Heart left ventricle (tissue), 16 donors: Measurements from ENCODE around the gene TAOK1. TPM values are rescaled to one million over a fixed set of nuclear protein-coding genes. Genes with fewer than 3 reads are reported as not detected.

Experiments
- ATAC-seq, 4 donors: fragments of 200-7000 bp; cut with Tn5 transposase; one replicate each; pipeline ENCODE4 v1.9.1; 2020 to 2022; ENCODE audit warnings: moderate library complexity in 4 of 4, mild to moderate bottlenecking in 3 of 4, moderate number of reproducible peaks in 1 of 4
- DNase-seq, 5 donors: peaks; one replicate each; pipeline ENCODE4 v3.0.0-alpha.2; 2020
- H3K27ac ChIP-seq, 12 donors: fragments of 200-600 bp; sonication (generic) in 4 of 12; one replicate each; pipeline versions ENCODE4 v1.5.0 to v1.8.0; 2016 to 2022; ENCODE audit warnings: mild to moderate bottlenecking in 2 of 12
- H3K27me3 ChIP-seq, 9 donors: fragments of 200-600 bp; sonication (generic) in 2 of 9; one replicate each; pipeline versions ENCODE4 v1.5.1 to v1.8.0; 2016 to 2022; ENCODE audit warnings: mild to moderate bottlenecking in 3 of 9
- H3K36me3 ChIP-seq, 9 donors: fragments of 200-600 bp; sonication (generic) in 2 of 9; one replicate each; pipeline versions ENCODE4 v1.5.0 to v1.8.0; 2018 to 2022; ENCODE audit warnings: mild to moderate bottlenecking in 2 of 9
- H3K4me1 ChIP-seq, 12 donors: fragments of 200-600 bp; sonication (generic) in 4 of 12; one replicate each; pipeline versions ENCODE4 v1.5.0 to v1.8.0; 2016 to 2022; ENCODE audit warnings: mild to moderate bottlenecking in 3 of 12
- H3K4me3 ChIP-seq, 12 donors: fragments of 200-600 bp; sonication (generic) in 4 of 12; one replicate each; pipeline versions ENCODE4 v1.5.0 to v1.8.0; 2017 to 2022; ENCODE audit warnings: mild to moderate bottlenecking in 9 of 12, moderate library complexity in 4 of 12
- H3K9me3 ChIP-seq, 12 donors: fragments of 200-600 bp; sonication (generic) in 4 of 12; one replicate each; pipeline versions ENCODE4 v1.5.0 to v1.8.0; 2016 to 2022; ENCODE audit warnings: mild to moderate bottlenecking in 1 of 12
- CTCF ChIP-seq, 12 donors: fragments of 200-600 bp; sonication (generic) in 4 of 12; IDR thresholded peaks; one replicate each; pipeline versions ENCODE4 v1.5.0 to v1.8.0; 2018 to 2022; ENCODE audit warnings: antibody characterized with exemption in 12 of 12, mild to moderate bottlenecking in 5 of 12
- POLR2A ChIP-seq, 2 donors: fragments of 450-650 bp; IDR thresholded peaks; one replicate each; pipeline ENCODE4 v1.6.1; 2017; ENCODE audit warnings: antibody characterized with exemption in 2 of 2, mild to moderate bottlenecking in 2 of 2, moderate library complexity in 2 of 2
- WGBS, 4 donors: extraction: QIAGEN DNeasy Blood & Tissue Kit in 2 of 4; methylation state at CpG; one replicate each; pipeline versions ENCODE4 v1.1.5 to v1.1.7; 2013 to 2018; 5-methylcytosine and 5-hydroxymethylcytosine counted together
- intact Hi-C, 10 donors: fragments of 100-400 bp; cut with DNase I; formaldehyde crosslinking; loops; one replicate each; pipeline versions ENCODE4 v1.11.1 to v1.14.2; 2022
- polyA plus RNA-seq, 2 donors: library from polyadenylated mRNA; stranded (reverse); fragments of 200-250 nt; gene quantifications; one replicate each; pipeline ENCODE4 v1.2.3, GENCODE V29; 2013
- total RNA-seq, 9 donors: library from RNA; depleted of rRNA in 2 of 9; stranded (reverse); fragments of >200 nt in 2 of 9; fragmentation: NEBNext Ultra II Directional in 3 of 9; extraction: Animal tissue kit (Norgen Biotek cat#: 25700) in 3 of 9; gene quantifications; one replicate each; pipeline versions ENCODE4 v1.1.0 to v1.2.4, GENCODE V29; 2016 to 2023
- donor health status: ischemic (EF 13 %, LVEDD 7.1; RV severe dilation, severe dysfunction).
- donor health status: healthy with polysubstance abuse.
- donor health status: DM: no; HTN: yes; CAD: no.
- donor health status: DM: no; HTN: no; CAD: no.
- donor health status: ischemic (EF 25% LVEDD 6.9; RV normal size, moderate dysfunction).
- donor health status: ischemic (EF 25% LVEDD 5.7; RV mildly dilated, moderate dysfunction).
- donor health status: healthy.
- donor health status: DM: yes; HTN: yes; CAD: no.
- donor health status: ischemic (EF 35%, LVEDD 5.7; RV mildly dilated, moderate dysfunction).
- donor health status: nonischemic (EF 11% LVEDD 7.7; RV severe dilation, severe dysfunction).
- donor health status: DM: yes; HTN: yes; CAD: no.
- donor health status: PGD.
- donor health status: ischemic (EF 29% LVEDD 5.4; RV normal size, mild dysfunction).
- donor health status: nonischemic (EF 23%, LVEDD 6.1; RV moderate dilation, normal function).

TAOK1 gene
- total and polyA plus RNA-seq, 11 donors: 9.2 to 81.2 (median 59.0) TPM

DNA sequence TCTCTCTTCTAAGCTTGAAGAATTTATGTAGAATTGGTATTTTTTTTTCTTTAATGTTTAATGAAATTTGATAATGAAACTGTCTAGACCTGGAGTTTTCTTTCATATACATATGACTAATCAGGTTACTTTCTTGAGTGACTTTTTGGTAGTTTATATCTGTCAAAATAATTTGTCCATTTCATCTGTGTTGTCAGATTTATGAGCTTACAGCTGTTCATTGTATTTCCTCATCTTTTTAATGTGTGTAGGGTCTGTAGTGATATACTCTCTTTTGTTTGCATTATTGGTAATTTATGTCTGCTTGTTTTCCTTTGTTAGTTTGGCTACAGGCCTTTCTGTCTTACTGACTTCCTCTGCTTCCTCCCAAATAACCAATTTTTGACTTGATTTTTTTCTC lies 55.7 kb downstream of the TAOK1 start:
- Histone ChIP-seq H3K4me1 (peaks cover 5 to 47% (median 31%) of the 10 kb centered on the region in 12 donors), H3K36me3 (peaks cover 0 to 8% (median 0%) of the 10 kb centered on the region in 9 donors), H3K9me3 (no peaks in the 10 kb centered on the region), H3K4me3 (no peak overlapping the region), H3K27ac (no peak overlapping the region), H3K27me3 (no peaks in the 10 kb centered on the region)
- DNase-seq: no peak
- intact Hi-C loops: loop anchor here in 1 of 10 donors (5.0 kb wide), 1 partner anchor 44 kb away; no protein-coding TSS in a partner anchor
- ATAC-seq: no peak
- TF ChIP-seq POLR2A (IDR thresholded peaks at IDR 0.05) (no peak), CTCF (IDR thresholded peaks at IDR 0.05) (no peak)

- intact Hi-C loops: loop anchor here in 1 of 10 donors (5.0 kb wide), 1 partner anchor 48 kb away; no protein-coding TSS in a partner anchor
- H3K4me3 ChIP-seq: no peak overlapping the region
- H3K27me3 ChIP-seq: no peaks in the 10 kb centered on the region
- 75 to 93% (median 87%) methylated on average over 5 of the region's 5 CpGs for WGBS, 4 donors
- peaks cover 2 to 40% (median 30%) of the 10 kb centered on the region in 12 donors for H3K4me1 ChIP-seq
- H3K27ac ChIP-seq: no peak overlapping the region
- H3K36me3 ChIP-seq: peaks cover 0 to 37% (median 29%) of the 10 kb centered on the region in 9 donors
- no peaks in the 10 kb centered on the region for H3K9me3 ChIP-seq
- no peak for TF ChIP-seq CTCF (IDR thresholded peaks at IDR 0.05)
- ATAC-seq: no peak
- no peak for DNase-seq
These were observed 59.9 kb downstream of the TAOK1 start for GRCh38 chr17:29449865-29450671.

DNA sequence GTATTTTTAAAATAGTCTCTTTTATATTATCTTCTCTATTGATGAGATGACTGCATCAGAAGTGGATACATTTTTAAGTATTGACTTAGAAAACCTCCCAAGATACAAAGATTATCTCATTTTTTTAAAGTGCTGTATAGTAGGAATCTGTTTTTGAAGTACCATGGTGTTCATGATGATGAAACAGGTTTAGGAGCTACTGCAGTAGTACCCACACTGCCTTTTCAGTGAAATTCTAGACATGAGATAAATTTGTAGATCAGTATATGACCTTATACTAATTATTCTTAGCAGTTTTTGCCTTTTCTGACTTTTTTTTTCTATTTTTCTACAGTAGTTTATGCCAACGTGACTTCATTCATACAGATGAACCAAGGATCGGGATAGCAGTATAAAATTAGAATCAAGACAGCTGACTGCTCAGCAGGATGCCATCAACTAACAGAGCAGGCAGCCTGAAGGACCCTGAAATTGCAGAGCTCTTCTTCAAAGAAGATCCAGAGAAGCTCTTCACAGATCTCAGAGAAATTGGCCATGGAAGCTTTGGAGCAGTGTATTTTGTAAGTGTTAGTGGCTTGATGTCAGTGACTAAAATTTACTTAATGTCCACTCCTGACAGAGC lies 61.1 kb downstream of the TAOK1 start:
- peak in 1 of 4 donors; percentile 39 for ATAC-seq
- 38 to 47% (median 43%) methylated on average over 2 of the region's 2 CpGs for WGBS, 4 donors
- H3K36me3 ChIP-seq: peaks cover 0 to 37% (median 29%) of the 10 kb centered on the region in 9 donors
- H3K27me3 ChIP-seq: no peaks in the 10 kb centered on the region
- no peaks in the 10 kb centered on the region for H3K9me3 ChIP-seq
- no peak for DNase-seq
- intact Hi-C loops: no loop called here
- H3K4me1 ChIP-seq: peaks cover 0 to 31% (median 20%) of the 10 kb centered on the region in 12 donors
- no peak for TF ChIP-seq POLR2A (IDR thresholded peaks at IDR 0.05)
- no peak for TF ChIP-seq CTCF (IDR thresholded peaks at IDR 0.05)
- peak overlapping the region in 1 of 12 donors; percentile 22 for H3K27ac ChIP-seq
- no peak overlapping the region for H3K4me3 ChIP-seq

DNA sequence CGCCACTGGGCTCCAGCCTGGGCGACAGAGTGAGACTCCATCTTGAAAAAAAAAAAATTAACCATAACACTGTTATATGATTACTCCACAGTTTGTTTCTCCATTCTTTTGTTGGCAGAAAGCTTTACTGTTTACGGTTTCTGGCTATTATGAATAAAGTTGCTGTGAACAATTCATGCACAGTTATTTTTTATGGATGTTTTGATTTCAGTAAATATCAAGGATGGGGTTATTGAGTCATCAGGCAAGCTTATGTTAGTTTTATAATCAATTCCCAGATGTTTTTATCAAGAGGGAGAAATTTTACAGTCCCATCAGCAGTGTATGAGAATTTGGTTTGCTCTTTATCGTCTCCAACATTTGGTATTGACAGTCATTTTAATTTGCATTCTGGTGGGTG lies 67.9 kb downstream of the TAOK1 start:
- 97 to 99% (median 99%) methylated on average over 4 of the region's 4 CpGs for WGBS, 4 donors
- Histone ChIP-seq H3K9me3 (no peaks in the 10 kb centered on the region), H3K4me1 (peaks cover 0 to 35% (median 17%) of the 10 kb centered on the region in 12 donors), H3K27ac (no peak overlapping the region), H3K36me3 (peaks cover 0 to 22% (median 14%) of the 10 kb centered on the region in 9 donors), H3K27me3 (no peaks in the 10 kb centered on the region), H3K4me3 (no peak overlapping the region)
- intact Hi-C loops: no loop called here
- TF ChIP-seq POLR2A (IDR thresholded peaks at IDR 0.05) (no peak), CTCF (IDR thresholded peaks at IDR 0.05) (no peak)
- ATAC-seq: no peak
- DNase-seq: no peak
